ENCODE measurements around the gene EIF3K.

EIF3K gene

GRCh38 chr19:38649305-38650171 is 30.6 kb downstream of the EIF3K start:
- DNase-seq (ENCODE audit: low read depth, low spot score) = no peak

- DNase-seq (ENCODE audit: low read depth, low spot score) = no peak
These were observed 31.3 kb downstream of the EIF3K start for GRCh38 chr19:38650172-38650775.

DNA sequence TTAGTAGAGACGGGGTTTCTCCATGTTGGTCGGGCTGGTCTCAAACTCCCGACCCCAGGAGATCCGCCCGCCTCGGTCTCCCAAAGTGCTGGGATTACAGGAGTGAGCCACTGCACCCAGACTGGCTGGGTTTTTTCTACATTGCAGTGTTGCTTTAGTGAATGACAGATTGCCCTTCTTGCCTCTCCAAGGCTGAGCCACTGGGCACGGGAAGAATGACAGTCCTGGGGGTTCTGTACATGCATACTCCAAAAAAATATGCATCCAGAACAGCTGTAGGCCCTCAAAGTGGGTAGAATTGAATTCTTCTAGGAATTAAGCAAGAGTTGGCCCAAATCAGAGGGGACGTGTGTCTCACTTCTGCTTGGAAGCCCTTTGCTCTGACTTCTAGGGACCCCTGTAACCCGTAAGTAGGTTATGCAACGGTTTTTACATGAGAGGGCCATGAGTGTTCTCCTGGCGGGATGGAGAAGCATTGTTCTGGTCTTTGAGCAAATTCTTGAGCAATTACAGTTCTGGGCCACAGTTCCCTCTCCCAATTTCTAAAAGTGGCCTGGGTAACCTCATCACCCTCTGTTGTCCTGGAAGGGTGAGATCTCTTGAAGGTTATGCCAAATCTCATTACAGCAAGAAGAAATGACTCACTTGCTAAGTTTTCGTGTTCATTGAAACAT is 32.1 kb downstream of the EIF3K start:
- DNase-seq (ENCODE audit: low read depth, low spot score) = no peak

GRCh38 chr19:38653028-38653571 is 34.1 kb downstream of the EIF3K start:
- DNase-seq (ENCODE audit: low read depth, low spot score) = no peak

GRCh38 chr19:38654628-38655055 is 35.7 kb downstream of the EIF3K start:
- no peak for DNase-seq (ENCODE audit: low read depth, low spot score)

DNA sequence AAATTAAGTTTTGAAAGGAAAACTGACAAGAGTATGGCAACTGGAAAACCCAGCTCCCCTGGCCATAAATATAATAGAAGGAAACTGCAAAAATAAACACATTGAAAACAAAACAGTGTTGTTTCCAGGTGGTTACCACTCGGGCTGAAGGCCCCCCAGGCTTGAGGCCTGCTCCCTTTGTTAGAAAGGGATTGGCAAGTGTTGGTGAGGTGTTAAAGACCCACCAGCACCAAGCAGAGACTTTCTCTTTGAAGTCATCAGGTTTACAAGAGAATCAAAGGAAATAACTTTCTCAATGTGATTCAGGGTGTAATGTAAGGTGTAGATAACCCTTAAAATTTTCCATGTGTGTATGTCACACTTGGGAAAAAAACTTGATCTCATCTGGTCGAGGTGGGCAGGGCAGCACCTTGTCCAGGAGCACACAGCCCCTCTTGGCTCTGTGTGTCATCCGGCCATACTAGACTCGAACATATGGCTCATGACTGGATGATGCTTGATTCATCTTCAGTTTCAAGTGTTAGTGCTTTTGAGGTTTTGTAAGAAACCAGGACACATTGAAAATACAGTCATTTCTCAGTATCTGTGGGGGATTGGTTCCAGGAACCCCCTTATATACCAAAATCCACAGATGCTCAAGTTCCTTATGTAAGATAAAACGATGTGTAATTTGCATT is 36.3 kb downstream of the EIF3K start:
- no peak for DNase-seq (ENCODE audit: low read depth, low spot score)

DNA sequence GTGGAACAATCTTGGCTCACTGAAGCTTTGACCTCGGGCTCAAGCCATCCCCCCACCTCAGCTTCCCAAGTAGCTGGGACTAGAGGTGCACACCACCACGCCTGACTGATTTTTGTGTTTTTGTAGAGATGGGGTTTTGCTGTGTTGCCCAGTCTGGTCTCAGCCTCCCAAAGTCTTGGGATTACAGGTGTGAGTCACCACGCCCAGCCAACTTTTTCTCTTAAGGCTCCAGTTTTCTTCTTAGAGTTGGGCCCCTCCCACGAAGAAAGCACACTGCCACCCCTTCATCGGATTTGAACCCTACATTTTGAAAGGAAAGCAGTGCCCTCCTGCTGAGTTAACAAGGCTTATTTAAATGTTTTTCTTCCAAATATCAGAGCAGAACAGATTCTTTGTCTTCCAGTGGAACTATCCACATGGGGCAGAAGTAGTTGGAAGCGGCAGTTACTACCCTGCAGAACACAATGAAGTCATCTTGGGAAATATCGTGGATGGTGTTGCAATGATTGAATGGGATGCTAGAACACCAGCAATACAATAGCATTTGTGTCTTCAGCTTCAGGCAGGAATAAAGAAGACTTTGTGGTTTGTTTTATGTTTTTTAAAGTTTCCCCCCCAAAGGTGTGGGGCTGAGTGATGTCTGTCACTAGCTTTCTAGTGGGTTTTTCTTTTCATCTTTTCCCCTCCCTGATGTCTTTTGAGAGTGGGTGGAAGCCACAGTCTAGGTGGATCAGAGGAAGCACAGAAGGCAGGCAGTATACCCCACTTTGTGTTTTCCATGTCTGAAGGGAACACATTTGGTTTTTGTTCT is 37.4 kb downstream of the EIF3K start:
- DNase-seq (ENCODE audit: low read depth, low spot score) = no peak

- DNase-seq (ENCODE audit: low read depth, low spot score) = no peak
These were observed 38.7 kb downstream of the EIF3K start for GRCh38 chr19:38657633-38658222.

- DNase-seq (ENCODE audit: low read depth, low spot score) = peak; percentile 93
These were observed 39.7 kb downstream of the EIF3K start for GRCh38 chr19:38658462-38659306.

DNA sequence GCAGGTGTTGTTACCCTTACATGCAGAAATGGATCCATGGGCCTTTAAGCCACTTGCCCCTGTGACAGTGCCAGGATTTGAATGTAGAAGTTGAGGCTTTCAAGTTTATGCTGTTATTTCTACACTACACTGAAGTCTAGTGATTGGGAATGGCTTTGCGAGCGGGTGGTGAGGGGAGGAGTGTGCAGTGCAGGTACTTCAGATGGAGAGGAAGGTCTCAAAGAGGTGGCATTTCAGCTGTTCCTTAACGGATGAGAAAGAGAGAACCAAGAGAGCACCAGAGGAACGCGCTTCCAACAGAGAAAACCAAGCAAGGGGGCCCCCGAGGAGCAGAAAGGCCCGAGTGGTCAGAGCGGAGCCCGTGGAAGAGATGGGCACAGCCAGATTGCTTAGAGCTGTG is 41.7 kb downstream of the EIF3K start:
- no peak for DNase-seq (ENCODE audit: low read depth, low spot score)

DNA sequence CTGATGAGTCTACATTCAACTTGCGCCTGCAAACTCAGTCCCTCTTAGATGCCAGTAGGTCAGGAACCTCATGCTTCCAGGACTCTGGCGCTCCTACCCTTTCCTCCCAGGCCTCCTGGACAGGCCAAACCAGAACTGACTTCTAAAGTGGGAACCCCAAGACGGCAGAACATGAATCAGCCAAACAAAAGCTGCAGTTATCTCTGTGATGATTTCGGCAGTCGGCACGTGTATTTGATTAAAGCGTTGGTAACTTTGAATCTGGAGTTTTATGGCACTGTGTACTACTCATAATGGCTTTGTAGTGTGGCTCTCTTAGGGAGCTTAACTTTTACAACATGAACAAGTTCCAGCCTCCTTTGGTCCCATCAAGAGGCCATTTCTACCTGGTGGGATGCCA is 42.1 kb downstream of the EIF3K start:
- no peak for DNase-seq (ENCODE audit: low read depth, low spot score)

- DNase-seq (ENCODE audit: low read depth, low spot score) = no peak
These were observed 43.0 kb downstream of the EIF3K start for GRCh38 chr19:38661996-38662395.

DNA sequence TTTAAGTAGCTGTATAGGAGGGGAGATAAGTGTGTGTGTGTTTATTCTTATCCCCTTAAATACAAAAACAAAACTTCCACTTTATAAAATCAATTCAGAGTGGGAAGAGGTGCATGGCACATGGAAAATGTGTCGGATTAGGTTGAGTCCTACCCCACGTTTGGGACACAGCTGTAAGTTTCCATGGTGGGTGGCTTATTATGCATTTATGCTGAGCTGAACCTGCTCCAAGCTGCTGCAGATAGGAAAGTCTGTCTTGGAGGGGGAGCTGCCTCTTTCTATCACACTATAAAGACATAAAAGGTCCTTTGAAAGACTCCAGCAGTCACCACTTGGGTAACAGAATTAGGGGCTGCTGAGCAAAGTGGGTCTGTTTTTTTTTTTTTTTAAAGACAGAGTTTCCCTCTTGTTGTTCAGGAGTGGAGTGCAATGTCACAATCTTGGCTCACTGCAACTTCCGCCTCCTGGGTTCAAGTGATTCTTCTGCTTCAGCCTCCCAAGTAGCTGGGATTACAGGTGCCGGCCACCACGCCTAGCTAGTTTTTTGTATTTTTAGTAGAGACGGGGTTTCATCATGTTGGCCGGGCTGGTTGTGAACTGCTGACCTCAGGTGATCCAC is 43.7 kb downstream of the EIF3K start:
- no peak for DNase-seq (ENCODE audit: low read depth, low spot score)

DNA sequence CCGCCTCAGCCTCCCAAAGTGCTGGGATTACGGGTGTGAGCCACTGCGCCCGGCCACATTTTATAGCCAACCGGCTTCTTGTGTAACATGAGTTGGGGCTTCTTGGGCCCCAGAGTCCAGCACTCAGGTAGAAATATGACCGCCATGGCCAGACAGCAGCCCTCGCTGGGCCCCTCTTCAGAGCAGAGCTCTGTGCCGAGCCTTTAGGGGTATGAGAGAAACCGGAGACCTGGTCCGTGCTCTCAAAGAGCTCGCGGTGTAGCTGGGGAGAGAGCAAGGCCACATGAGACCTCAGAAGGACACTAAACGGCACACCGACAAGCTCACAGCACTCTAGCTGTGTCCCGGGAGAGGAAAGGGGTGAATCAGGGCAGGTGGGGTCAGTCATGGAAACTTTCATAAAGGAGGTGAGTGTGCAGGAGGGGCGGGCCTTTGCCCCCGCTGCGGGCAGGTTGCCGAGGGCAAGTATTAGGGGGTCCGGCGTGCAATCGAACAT is 44.2 kb downstream of the EIF3K start:
- DNase-seq (ENCODE audit: low read depth, low spot score) = no peak

DNA sequence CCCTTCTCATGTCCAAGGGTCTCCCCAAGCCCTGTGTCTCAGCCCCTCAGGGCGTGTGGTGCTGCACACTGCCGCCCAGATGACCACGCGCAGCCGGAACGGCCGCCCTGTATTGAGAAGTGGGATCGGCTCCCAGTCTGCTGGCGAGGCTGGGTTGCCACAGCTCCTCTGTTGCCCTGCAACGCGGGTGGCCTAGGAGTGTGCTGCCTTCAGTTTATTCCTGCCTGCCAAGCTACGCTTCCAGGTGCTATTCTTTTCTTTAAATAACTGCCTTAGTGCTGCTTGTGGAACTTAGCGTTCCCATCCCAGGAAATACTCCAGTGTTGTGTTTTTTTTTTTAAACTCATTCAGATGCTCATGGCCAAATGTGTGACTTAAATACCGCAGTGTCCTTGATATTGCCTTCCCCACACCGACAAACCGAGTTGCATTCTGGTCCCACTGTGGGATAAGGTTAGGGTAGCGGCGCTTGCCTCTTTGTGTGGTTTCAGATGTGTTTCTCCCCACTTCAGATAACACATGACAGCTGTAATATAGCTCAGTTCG is 45.0 kb downstream of the EIF3K start:
- no peak for DNase-seq (ENCODE audit: low read depth, low spot score)

DNA sequence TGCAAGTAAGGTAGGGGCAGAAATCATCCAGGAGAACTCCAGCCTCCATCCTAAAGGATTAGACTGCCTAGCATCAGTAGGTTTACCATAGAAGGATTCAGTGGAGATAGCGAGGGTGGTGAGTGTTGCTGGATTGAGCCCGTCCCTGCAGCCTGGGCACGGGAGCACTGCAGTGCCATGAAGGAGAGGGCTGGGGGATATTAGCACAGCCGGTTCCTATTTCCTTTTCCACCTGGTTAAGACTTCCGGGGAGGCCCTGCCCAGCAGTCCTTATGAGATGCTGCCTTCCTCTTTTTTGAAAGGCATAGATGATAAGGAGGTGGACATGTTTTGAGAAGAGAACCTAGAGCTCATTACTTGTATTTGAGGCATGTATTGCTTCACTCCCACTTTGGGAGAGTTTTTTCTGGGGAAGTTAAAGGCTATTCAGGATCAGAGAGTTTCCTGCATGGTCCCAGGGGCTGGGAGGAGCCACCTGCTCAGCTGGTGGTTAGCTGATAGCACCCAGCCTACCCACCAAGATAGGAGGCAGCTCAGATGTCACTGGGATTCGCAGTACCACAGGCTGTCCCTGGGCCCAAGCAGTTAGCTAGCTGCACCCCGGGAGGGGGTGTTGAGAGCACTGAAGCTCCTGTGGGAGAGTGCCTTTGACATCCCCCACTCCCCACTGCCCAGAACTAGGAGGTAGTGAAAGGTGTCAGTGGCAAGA is 45.7 kb downstream of the EIF3K start:
- DNase-seq (ENCODE audit: low read depth, low spot score) = no peak

- no peak for DNase-seq (ENCODE audit: low read depth, low spot score)
These were observed 46.4 kb downstream of the EIF3K start for GRCh38 chr19:38665219-38665931.

All from smooth muscle cell of the brain vasculature (primary cell).